OCI-LY7 (cell line): ENCODE results near the gene ZNF451. TPM values are rescaled to one million over a fixed set of nuclear protein-coding genes. Genes with fewer than 3 reads are reported as not detected.
A peak's percentile ranks its signal among the peaks of the same experiment; 100 is the strongest.

Experiments
- BruUV-seq: library from RNA; stranded (reverse); fragments of 400-500 nt; replicated peaks from 2 replicates; lab custom pipeline; 2021; lab: Mats Ljungman, UMichigan
- CTCF ChIA-PET: fragments of 300-600 bp; sonication (Branson Sonifier 250); formaldehyde crosslinking; loops from one replicate; lab custom pipeline; 2022; ENCODE audit warnings: antibody characterized with exemption; ENCODE audit not compliant: unreplicated experiment; lab: Charles Lee
- POLR2A ChIA-PET: fragments of 300-600 bp; sonication (Branson Sonifier 250); formaldehyde crosslinking; loops from one replicate; lab custom pipeline; 2022; ENCODE audit warnings: antibody characterized with exemption; lab: Charles Lee
- DNase-seq: peaks from one replicate; pipeline ENCODE4 v3.0.0-alpha.2; 2015; ENCODE audit warnings: low spot score
- H2AFZ ChIP-seq: fragments of 200-600 bp; sonication (generic), shearing (Covaris generic); 2 replicates; pipeline ENCODE4 v1.6.1; 2014; ENCODE audit warnings: mild to moderate bottlenecking, antibody characterized with exemption, low read length, moderate library complexity
- H3K27ac ChIP-seq: fragments of 200-600 bp; sonication (generic); 2 replicates; pipeline ENCODE4 v1.5.1; 2014; ENCODE audit warnings: mixed run types, low read depth, mild to moderate bottlenecking, moderate library complexity, low read length, inconsistent platforms; ENCODE audit not compliant: poor library complexity, severe bottlenecking
- H3K36me3 ChIP-seq: fragments of 200-600 bp; sonication (generic); 2 replicates; pipeline ENCODE4 v1.6.1; 2014; ENCODE audit warnings: mild to moderate bottlenecking, antibody characterized with exemption, low read length, moderate library complexity, mixed read lengths; ENCODE audit not compliant: insufficient read depth
- H3K4me1 ChIP-seq: fragments of 200-600 bp; sonication (generic); 2 replicates; pipeline ENCODE4 v1.5.1; 2014; ENCODE audit warnings: mild to moderate bottlenecking, low read length; ENCODE audit not compliant: insufficient read depth, poor library complexity, severe bottlenecking
- H3K4me2 ChIP-seq: fragments of 200-600 bp; sonication (generic); 2 replicates; pipeline ENCODE4 v1.6.1; 2014; ENCODE audit warnings: mild to moderate bottlenecking, low read length
- H3K4me3 ChIP-seq: fragments of 200-600 bp; sonication (generic); 2 replicates; pipeline ENCODE4 v1.5.1; 2014; ENCODE audit warnings: mild to moderate bottlenecking, low read depth, low read length; ENCODE audit not compliant: poor library complexity, severe bottlenecking
- H3K79me2 ChIP-seq: fragments of 200-600 bp; sonication (generic); 2 replicates; pipeline ENCODE4 v1.6.1; 2016; ENCODE audit warnings: low read depth, mild to moderate bottlenecking, low read length, moderate library complexity, mixed read lengths; ENCODE audit not compliant: insufficient read depth
- H3K9me2 ChIP-seq: fragments of 200-600 bp; sonication (generic); 2 replicates; pipeline ENCODE4 v1.6.1; 2016; ENCODE audit warnings: mild to moderate bottlenecking, low read length, mixed read lengths; ENCODE audit not compliant: insufficient read depth
- H3K9me3 ChIP-seq: fragments of 200-600 bp; sonication (generic); 2 replicates; pipeline ENCODE4 v1.6.1; 2014; ENCODE audit warnings: mild to moderate bottlenecking, mixed run types, low read length, mixed read lengths
- H4K20me1 ChIP-seq: fragments of 200-600 bp; sonication (generic); 2 replicates; pipeline ENCODE4 v1.6.1; 2014; ENCODE audit warnings: mild to moderate bottlenecking, antibody characterized with exemption, low read length, moderate library complexity, mixed read lengths; ENCODE audit not compliant: insufficient read depth
- EZH2phosphoT487 ChIP-seq: fragments of 200-600 bp; sonication (generic); IDR thresholded peaks from 2 replicates; pipeline ENCODE4 v1.6.1; 2018; ENCODE audit warnings: low read depth, borderline replicate concordance, mild to moderate bottlenecking, mixed run types, antibody characterized with exemption, low read length, moderate library complexity, mixed read lengths
- intact Hi-C: fragments of 100-400 bp; cut with micrococcal nuclease; formaldehyde crosslinking; loops from one replicate; pipeline ENCODE4 v1.10.0; 2022; ENCODE audit not compliant: unreplicated experiment
- total RNA-seq, 2 experiments: library from RNA; depleted of rRNA in 1 of 2; stranded (reverse); fragments of >200 nt in 1 of 2; shearing (Covaris generic) in 1 of 2; gene quantifications; 2 replicates each; pipeline ENCODE4 v1.2.3, GENCODE V29; 2014 to 2022
- TF ChIP-seq, protein P1 (sequence below): fragments of 200-600 bp; sonication (generic); conservative IDR thresholded peaks from 2 replicates; pipeline ENCODE4 v1.5.1; 2014; ENCODE audit warnings: mild to moderate bottlenecking, antibody characterized with exemption, low read length, moderate library complexity, mixed read lengths

Gene ZNF451
- total RNA-seq, 2 experiments from 2014 or later, result 50.0 to 66.7 TPM

DNA sequence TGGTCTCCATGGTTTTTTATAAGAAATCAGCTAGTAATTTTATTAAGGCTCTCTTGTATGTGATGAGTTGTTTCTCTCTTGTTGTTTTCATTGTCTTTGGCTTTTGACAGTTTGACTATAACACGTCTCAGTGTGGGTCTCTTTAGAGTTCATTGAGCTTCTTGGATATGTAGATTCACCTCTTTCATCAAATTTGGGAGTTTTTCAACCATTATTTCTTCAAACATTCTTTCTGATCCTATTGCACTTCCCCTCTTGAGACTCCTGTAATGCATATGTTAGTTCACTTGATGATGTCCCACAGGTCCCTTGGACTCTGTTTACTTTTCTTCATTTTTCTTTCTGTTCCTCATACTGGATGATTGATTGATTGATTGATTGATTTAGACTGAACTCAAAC, 75.1 kb downstream of the ZNF451 start:
- POLR2A ChIA-PET, result interaction anchor here (0.6 to 1.0 kb wide), 2 partner anchors 70 to 638 kb away, joined by 4 to 8 read pairs; no protein-coding TSS in a partner anchor
- CTCF ChIA-PET, result no interaction called here
- Histone ChIP-seq H3K79me2 (no peaks in the 10 kb centered on the region), H2AFZ (no peak overlapping the region), H3K4me2 (no peak overlapping the region), H3K4me1 (no peaks in the 10 kb centered on the region), H3K9me3 (no peaks in the 10 kb centered on the region), H3K27ac (no peak overlapping the region), H3K4me3 (no peak overlapping the region), H3K36me3 (peaks cover 54% of the 10 kb centered on the region), H4K20me1 (no peaks in the 10 kb centered on the region), H3K9me2 (no peaks in the 10 kb centered on the region)
- DNase-seq, result no peak
- intact Hi-C loops, result no loop called here
- TF ChIP-seq EZH2phosphoT487, result no peak
- TF ChIP-seq, protein P1, sequence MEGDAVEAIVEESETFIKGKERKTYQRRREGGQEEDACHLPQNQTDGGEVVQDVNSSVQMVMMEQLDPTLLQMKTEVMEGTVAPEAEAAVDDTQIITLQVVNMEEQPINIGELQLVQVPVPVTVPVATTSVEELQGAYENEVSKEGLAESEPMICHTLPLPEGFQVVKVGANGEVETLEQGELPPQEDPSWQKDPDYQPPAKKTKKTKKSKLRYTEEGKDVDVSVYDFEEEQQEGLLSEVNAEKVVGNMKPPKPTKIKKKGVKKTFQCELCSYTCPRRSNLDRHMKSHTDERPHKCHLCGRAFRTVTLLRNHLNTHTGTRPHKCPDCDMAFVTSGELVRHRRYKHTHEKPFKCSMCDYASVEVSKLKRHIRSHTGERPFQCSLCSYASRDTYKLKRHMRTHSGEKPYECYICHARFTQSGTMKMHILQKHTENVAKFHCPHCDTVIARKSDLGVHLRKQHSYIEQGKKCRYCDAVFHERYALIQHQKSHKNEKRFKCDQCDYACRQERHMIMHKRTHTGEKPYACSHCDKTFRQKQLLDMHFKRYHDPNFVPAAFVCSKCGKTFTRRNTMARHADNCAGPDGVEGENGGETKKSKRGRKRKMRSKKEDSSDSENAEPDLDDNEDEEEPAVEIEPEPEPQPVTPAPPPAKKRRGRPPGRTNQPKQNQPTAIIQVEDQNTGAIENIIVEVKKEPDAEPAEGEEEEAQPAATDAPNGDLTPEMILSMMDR, result no peak
- BruUV-seq, result no TSS peak

DNA sequence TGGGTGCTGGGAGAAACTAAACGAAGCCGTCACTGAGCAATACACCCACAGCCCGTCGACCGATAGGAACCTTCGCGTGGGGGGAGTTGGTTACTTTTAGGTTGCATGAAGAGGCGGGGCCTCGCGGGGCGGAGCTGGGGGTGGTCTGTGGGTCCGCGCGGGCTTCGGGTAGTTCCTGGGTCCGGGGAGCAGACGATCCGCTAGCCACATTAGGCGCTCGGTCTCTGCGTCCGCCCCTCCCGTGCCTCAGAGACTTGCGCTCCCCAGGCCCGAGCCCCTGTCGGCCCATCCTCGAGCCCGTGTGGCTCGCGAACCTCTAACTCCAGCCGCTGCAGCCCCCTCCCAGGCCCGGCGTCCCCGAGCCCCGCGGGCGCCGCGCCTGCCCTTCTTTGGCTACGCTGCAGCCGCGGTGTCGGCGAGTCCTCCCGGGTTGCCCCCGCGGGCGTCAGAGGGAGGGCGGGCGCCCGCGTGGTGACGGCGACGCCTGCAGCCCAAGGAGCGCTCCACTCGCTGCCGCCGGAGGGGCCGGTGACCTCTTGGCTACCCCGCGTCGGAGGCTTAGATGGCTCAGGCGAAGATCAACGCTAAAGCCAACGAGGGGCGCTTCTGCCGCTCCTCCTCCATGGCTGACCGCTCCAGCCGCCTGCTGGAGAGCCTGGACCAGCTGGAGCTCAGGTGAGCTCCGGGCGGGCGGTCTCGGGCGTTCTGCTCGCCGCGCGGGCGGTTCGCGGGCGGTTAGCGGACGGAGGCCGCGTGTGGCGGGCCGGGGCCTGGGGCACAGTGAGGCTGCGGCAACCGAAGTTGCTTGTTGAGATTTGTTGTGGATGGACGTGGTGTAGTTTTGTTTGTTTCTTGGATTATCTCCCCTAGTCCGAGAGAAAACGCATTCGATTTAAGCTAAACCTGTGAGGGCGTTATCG, 82.4 kb downstream of the ZNF451 start, which contains the start of gene BAG2:
TSS of gene BAG2 (plus strand) at position 191 of the 920 bp plus-strand sequence. CDS start at position 563, 372 bp downstream.
- POLR2A ChIA-PET, result interaction anchor here (0.6 to 2.4 kb wide), 13 partner anchors 10 to 222 kb away, joined by 3 to 11 read pairs (median 3); partner anchors contain the start of genes KIAA1586 and RAB23
- Histone ChIP-seq H2AFZ (peak within 1 kb of the TSS; percentile 93), H3K9me3 (no peaks in the 10 kb centered on the region), H3K36me3 (peaks cover 30% of the 10 kb centered on the region; the same call in 1 of the 2 replicates), H3K4me2 (peak within 1 kb of the TSS; percentile 85), H3K4me1 (peaks cover 20% of the 10 kb centered on the region), H3K4me3 (peak within 1 kb of the TSS; percentile 88), H4K20me1 (peaks cover 11% of the 10 kb centered on the region; the same call in 1 of the 2 replicates), H3K27ac (peak within 1 kb of the TSS; percentile 82), H3K79me2 (peaks cover 48% of the 10 kb centered on the region), H3K9me2 (no peaks in the 10 kb centered on the region)
- DNase-seq, result peak; percentile 96
- TF ChIP-seq, protein P1, result 0 out of 2 replicates have a peak, but pooled peaks have one; percentile 23
- TF ChIP-seq EZH2phosphoT487, result no peak
- intact Hi-C loops, result loop anchor here (1.0 to 5.0 kb wide), 6 partner anchors 50 to 217 kb away; partner anchors contain the start of genes BEND6, KIAA1586 and RAB23
- BruUV-seq, result no TSS peak
- CTCF ChIA-PET, result interaction anchor here (0.6 kb wide), 1 partner anchor 217 kb away, joined by 3 read pairs; the partner anchor contains the start of gene BEND6
